Measurements from ENCODE around the gene SBF2.
A peak's percentile ranks its signal among the peaks of the same experiment; 100 is the strongest.

Gene SBF2

DNA sequence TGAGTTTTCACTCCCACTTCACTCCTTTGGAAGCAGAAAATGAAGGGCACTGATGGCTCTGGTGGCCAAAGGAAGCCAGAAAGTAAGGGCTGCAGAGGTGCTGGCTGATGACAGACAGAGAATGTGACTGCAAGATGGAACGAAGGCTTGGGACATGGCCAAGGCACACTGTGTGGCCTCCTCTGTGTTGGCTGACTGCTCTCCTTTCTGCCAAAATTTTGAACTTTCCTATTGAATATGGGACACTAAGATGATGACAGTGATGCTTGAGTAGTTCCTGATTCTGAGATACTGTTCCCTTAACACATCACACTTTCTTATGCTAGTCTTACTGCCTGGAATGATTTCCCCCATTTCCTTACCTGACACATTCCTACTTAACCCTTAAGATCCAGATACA lies 473.8 kb downstream of the SBF2 start:
- no peak for DNase-seq (ENCODE audit: low read depth in 2 of 2)
- H3K4me3 ChIP-seq (replicated peaks in 1 of 2; ENCODE audit: low read depth in 2 of 2, low read length in 2 of 2): no peak overlapping the region
- TF ChIP-seq, protein P1, sequence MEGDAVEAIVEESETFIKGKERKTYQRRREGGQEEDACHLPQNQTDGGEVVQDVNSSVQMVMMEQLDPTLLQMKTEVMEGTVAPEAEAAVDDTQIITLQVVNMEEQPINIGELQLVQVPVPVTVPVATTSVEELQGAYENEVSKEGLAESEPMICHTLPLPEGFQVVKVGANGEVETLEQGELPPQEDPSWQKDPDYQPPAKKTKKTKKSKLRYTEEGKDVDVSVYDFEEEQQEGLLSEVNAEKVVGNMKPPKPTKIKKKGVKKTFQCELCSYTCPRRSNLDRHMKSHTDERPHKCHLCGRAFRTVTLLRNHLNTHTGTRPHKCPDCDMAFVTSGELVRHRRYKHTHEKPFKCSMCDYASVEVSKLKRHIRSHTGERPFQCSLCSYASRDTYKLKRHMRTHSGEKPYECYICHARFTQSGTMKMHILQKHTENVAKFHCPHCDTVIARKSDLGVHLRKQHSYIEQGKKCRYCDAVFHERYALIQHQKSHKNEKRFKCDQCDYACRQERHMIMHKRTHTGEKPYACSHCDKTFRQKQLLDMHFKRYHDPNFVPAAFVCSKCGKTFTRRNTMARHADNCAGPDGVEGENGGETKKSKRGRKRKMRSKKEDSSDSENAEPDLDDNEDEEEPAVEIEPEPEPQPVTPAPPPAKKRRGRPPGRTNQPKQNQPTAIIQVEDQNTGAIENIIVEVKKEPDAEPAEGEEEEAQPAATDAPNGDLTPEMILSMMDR (IDR thresholded peaks at IDR 0.05; ENCODE audit: low read depth, low read length): no peak

DNA sequence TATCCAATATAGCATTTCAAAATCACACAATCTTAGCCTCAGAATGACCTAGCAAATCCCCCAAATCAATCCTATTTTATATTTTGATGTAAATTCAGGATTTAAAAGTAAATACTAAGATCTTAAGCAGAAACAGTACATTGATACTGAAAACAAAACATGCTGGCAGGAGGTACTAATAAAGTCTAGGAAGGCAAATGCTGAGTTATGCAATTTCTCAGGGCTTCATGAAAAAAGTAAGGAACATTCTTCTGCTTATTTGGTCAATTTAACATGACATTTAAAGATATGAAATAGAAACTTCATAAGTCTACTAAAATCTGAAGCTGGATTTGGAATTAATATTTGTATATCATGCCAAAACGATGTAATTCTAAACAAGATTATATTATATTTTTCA lies 476.8 kb downstream of the SBF2 start:
- TF ChIP-seq, protein P1 (IDR thresholded peaks at IDR 0.05; ENCODE audit: low read depth, low read length): no peak
- peak in 1 of 2 donors; percentile 32 for DNase-seq (ENCODE audit: low read depth in 2 of 2)
- H3K4me3 ChIP-seq (replicated peaks in 1 of 2; ENCODE audit: low read depth in 2 of 2, low read length in 2 of 2): no peak overlapping the region

DNA sequence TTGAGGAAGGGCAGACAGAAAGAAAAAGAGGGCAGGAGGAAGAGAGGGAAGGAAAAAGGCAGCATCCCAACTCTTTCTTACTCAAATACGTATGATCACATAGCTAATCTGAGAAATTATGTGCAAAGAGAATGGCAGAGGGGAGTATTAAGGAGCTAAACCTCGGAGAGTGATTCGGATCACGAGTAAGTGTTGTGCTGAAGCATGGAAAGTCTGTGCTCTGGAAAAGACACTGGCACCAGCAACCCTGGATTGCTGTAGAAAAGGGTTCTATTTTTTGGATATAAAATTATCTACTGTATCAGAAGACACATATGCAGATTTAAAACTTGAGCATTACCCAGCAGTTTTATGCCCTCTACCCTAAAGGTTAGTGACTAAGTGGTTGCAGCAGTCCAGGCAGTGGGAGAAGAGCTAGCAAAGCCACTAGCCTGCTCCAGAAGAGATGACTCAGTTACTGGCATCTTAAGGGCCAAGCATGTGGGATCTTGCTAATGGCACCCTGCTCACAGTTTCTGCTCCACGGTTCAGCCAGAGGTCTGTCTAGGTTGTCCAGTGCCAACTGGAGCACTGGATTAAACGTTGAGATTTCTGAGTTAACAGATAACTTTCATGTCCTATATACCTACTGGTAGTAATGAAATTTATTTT lies 478.4 kb downstream of the SBF2 start:
- DNase-seq (ENCODE audit: low read depth in 2 of 2): peak; percentile 67 to 80
- TF ChIP-seq, protein P1 (IDR thresholded peaks at IDR 0.05; ENCODE audit: low read depth, low read length): no peak

DNA sequence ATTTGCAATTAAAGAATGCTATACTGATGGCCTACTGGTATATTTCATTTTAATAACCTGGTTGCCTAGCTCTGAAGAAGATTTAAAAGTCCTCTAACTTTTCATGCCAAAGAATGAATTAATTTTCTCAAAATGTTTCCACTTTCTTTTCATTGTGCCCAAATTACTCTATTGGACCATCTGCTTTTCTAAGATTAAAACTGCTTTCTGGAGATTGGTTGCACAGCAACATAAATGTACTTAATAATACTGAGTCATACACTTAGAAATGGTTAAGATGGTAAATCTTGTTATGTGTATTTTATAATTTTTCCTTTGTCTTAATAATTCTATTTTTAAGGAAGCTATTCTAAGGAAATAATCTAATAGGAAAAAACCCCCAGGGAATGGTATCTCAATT lies 479.9 kb downstream of the SBF2 start:
- H3K4me3 ChIP-seq (replicated peaks in 1 of 2; ENCODE audit: low read depth in 2 of 2, low read length in 2 of 2): no peak overlapping the region
- TF ChIP-seq, protein P1 (IDR thresholded peaks at IDR 0.05; ENCODE audit: low read depth, low read length): no peak
- peak in 1 of 2 donors; percentile 27 for DNase-seq (ENCODE audit: low read depth in 2 of 2)

More for the DNA sequence above, 478.4 kb downstream of the SBF2 start:
- H3K4me3 ChIP-seq (replicated peaks in 1 of 2; ENCODE audit: low read depth in 2 of 2, low read length in 2 of 2): no peak overlapping the region

DNA sequence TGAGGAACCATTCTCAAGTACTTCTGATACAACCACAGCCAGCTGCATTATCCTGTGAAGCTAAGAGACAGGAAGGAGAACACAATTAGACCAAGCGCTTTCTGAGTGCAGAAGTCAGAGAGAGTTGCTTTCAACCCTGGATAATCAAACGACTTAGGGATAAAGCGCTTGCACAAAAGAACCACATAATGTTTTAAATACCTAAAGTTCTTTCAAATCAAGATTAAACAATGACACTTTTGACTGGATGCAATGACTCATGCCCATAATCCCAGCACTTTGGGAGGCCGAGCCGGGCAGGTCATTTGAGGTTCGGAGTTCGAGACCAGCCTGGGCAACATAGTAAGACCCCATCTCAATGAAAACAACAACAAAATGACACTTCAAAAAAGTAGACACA lies 485.1 kb downstream of the SBF2 start:
- TF ChIP-seq, protein P1 (IDR thresholded peaks at IDR 0.05; ENCODE audit: low read depth, low read length): no peak
- no peak overlapping the region for H3K4me3 ChIP-seq (replicated peaks in 1 of 2; ENCODE audit: low read depth in 2 of 2, low read length in 2 of 2)
- peak; percentile 38 to 58 for DNase-seq (ENCODE audit: low read depth in 2 of 2)

DNA sequence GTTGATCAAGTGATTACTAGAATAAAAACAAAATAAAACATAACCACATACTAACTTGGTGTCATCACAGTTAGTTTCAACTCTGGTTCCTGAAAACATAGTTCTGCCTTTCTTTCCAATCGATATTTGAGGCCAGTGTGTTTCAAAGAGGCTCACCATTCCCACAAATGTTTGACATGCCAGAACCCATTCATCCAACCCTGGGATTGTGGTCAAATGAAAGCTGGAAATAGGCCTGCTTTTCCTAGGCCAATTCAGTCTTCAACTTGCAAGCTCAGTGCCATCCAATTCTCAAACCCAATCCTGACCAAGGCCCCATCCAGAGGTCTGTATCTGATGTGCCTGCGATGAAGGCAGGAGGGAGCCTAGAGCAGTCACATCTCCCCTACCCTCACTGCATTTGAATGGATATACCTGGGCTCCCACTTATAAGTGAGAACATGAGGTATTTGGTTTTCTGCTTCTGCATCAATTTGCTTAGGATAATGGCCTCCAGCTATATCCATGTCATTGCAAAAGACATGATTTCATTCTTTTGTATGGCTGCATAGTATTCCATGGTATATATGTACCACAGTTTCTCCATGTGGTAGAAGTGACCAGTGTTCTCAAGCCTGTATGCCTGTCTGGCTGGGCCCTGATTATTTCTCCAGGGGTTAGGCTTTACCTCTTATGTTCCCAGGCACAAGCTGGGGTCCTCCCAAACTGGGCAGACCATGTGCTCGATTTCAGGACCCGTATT lies 486.9 kb downstream of the SBF2 start:
- no peak for DNase-seq (ENCODE audit: low read depth in 2 of 2)
- no peak overlapping the region for H3K4me3 ChIP-seq (replicated peaks in 1 of 2; ENCODE audit: low read depth in 2 of 2, low read length in 2 of 2)
- TF ChIP-seq, protein P1 (IDR thresholded peaks at IDR 0.05; ENCODE audit: low read depth, low read length): no peak

Measured in cardiac fibroblast (primary cell).